GM20000 (cell line): ENCODE data around the gene ASB3.

Experiments used
- DNase-seq: peaks from one replicate; pipeline ENCODE4 v3.0.0; 2012; ENCODE audit warnings: low spot score
- CTCF ChIP-seq: IDR thresholded peaks from 2 replicates; pipeline ENCODE4 v1.5.1; 2012; ENCODE audit warnings: mild to moderate bottlenecking, control low read depth; ENCODE audit errors: extremely low read depth, missing control alignments

ASB3 gene

DNA sequence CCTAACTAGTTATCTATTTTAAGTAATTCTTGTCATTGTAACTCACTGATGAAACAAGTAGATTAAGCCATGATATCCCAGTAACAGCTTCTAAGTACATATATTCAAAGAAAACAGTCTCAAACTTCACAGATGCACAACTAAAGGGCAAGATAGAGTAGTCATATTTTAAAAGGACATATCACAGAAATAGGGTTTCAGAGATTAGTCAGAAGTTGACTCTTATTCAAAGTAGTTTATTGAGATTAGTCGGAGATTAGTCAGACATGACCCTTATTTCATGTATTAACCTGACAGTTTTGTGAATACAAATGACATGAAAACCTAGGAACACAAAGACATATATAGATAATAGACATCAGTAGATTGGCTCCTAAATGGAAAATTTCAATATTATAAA lies 35.0 kb downstream of the ASB3 start:
- peak; percentile 41 for DNase-seq
- no peak for TF ChIP-seq CTCF

DNA sequence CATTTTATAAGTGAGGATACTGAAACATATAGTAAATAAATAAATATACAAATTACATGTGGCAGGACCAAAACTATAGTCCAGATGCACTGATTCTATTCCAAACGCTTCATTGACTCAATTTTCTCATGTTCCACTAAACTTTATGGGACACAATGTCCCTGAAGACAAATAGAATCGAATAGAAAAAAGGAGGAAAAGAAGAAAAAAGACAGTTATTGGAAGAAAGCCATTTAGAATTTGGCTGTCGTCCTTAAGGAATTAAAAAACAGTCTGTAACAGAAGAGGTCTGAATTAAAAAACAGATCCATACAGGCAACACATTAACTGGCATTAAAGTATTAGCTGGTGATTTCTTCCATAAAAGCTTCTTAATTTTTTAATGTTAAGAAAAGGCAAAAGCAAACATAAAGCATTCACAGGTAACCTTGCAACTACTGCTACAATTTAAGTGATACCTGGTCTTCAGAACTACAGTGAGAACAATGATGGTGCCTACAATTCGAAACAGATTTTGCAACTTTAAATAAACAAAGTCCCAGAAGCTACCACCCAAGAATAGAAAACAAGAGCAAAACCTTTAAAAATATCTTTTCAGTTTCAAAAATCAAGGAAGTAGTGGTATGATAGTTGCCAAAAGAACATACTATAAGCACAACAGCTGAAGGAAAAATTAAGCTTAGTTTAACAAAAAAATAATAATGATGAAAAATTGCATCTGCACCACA lies 36.5 kb downstream of the ASB3 start:
- TF ChIP-seq CTCF, result no peak
- no peak for DNase-seq

DNA sequence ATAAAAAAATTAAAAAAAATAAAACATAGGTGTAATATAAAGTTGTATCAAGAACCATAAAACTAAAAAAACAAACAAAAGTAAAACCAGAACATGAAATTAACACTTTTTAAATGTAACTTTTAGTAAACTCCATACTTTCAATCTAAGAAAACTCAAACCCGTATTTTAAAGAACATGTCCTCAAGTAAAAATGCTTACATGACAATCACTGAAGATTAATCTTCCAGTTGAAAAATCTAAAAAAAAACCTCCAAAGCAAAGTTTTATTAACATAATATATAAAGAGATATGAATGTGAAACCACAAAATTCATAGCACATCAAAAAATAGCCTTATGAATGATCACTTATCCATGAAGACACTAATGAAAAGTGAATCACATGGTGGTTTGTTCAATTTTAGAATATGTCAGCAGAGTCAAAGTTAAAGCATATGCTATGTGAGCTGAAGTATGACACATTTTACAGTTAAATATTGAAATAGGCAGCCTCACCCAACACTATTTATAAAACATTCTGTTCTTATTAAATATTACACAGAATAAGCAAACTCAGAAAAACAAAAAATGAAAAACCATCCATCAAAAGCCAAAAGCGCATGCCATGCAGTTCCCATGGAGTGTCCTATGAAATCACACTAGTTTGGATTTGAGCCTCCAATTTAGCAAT lies 42.2 kb downstream of the ASB3 start:
- no peak for DNase-seq
- no peak for TF ChIP-seq CTCF

DNA sequence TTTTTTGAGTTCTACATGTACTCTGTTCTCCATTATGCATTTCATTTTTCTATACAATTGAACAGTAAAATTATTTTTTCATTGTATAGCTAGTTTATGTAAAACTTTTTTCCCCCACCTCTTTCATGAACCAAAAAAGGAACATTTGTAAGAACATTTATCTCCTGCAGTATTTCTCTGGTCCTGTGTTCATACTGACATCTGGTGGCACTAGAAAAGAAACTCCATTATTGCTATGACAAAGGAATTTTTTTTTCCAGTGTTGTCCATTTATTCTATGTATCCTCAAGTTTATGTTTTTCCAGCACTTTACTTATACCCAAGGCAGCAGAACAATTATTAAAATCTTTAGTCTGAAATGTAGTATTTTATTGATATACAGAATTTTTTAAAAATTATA lies 46.6 kb downstream of the ASB3 start:
- DNase-seq, result no peak
- TF ChIP-seq CTCF, result peak; percentile 8

DNA sequence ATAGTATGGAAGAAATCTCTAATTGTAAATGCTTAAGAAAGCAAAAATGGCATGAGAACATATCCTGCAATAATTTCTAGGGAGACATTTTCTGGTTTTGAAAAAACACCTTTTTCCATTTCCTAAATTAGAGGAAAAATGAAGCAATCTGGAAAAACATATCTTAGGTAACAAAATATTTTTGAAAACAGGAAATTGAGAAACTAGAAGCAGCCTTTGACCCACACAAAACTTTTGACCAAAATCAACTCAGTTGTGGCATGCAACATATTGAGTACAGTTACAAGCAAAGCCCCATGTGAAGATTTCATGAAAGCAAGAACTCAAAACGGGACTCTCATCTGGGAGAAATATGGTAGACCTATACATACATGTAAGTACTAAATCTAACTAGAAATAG lies 47.7 kb downstream of the ASB3 start:
- DNase-seq, result no peak
- TF ChIP-seq CTCF, result no peak

DNA sequence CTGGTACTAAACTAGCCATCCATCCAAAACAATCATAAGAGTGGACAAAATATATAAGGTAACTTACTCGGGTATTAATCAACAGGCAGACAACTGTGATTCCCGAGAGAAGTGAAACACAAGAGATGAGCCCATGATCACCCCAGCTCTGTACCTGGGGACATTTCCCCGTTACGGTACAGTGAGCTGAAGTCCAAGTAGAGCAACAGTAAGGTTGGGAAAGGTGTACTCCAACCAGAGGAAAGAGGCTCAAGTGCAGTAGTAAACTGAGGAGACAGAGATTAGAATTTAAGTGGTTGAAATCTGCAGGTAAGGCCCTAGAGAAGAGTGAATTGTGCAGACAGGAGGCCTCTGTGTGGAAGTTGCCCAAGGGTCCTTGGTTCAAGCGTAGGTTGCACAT lies 49.7 kb downstream of the ASB3 start:
- TF ChIP-seq CTCF, result no peak

GRCh38 chr2:53729143-53729762 lies 57.5 kb downstream of the ASB3 start:
- no peak for TF ChIP-seq CTCF

More for the DNA sequence above, 49.7 kb downstream of the ASB3 start:
- DNase-seq, result no peak

More at GRCh38 chr2:53729143-53729762, 57.5 kb downstream of the ASB3 start:
- DNase-seq, result no peak
